ENCODE data around the gene EN1. TPM values are rescaled to one million over a fixed set of nuclear protein-coding genes. Genes with fewer than 3 reads are reported as not detected.

EN1 gene
- total RNA-seq, 3 donors from 2014 or later = not detected

- H3K4me1 Mint-ChIP-seq (ENCODE audit: low read depth) = peaks cover 20% of the 10 kb centered on the region
- H3K9me3 Mint-ChIP-seq = no peaks in the 10 kb centered on the region
- peaks cover 76% of the 10 kb centered on the region for H3K27me3 Mint-ChIP-seq (ENCODE audit: low read depth)
- no peak for ATAC-seq
- no peaks in the 10 kb centered on the region for H3K36me3 Mint-ChIP-seq (ENCODE audit: insufficient read depth)
- H3K4me3 Mint-ChIP-seq = no peak overlapping the region
- no peak for DNase-seq
Measured at GRCh38 chr2:118850901-118851415, 3.5 kb upstream of the EN1 start.

GRCh38 chr2:118850168-118850900 is 2.9 kb upstream of the EN1 start:
- ATAC-seq = no peak
- no peak overlapping the region for H3K4me3 Mint-ChIP-seq

GRCh38 chr2:118849226-118850167 is 2.0 kb upstream of the EN1 start:
- Mint-ChIP-seq H3K4me3 (no peak overlapping the region), H3K36me3 (ENCODE audit: insufficient read depth) (no peaks in the 10 kb centered on the region), H3K27me3 (ENCODE audit: low read depth) (peaks cover 80% of the 10 kb centered on the region), H3K4me1 (ENCODE audit: low read depth) (peaks cover 24% of the 10 kb centered on the region), H3K9me3 (no peaks in the 10 kb centered on the region)
- DNase-seq (no peak), ATAC-seq (no peak)

More at GRCh38 chr2:118850168-118850900, 2.9 kb upstream of the EN1 start:
- Mint-ChIP-seq H3K27me3 (ENCODE audit: low read depth) (peaks cover 78% of the 10 kb centered on the region), H3K9me3 (no peaks in the 10 kb centered on the region), H3K4me1 (ENCODE audit: low read depth) (peaks cover 21% of the 10 kb centered on the region), H3K36me3 (ENCODE audit: insufficient read depth) (no peaks in the 10 kb centered on the region)
- DNase-seq = no peak

- peaks cover 22% of the 10 kb centered on the region for H3K4me1 Mint-ChIP-seq (ENCODE audit: low read depth)
- H3K36me3 Mint-ChIP-seq (ENCODE audit: insufficient read depth) = no peaks in the 10 kb centered on the region
- no peaks in the 10 kb centered on the region for H3K9me3 Mint-ChIP-seq
- H3K27me3 Mint-ChIP-seq (ENCODE audit: low read depth) = peaks cover 79% of the 10 kb centered on the region
- ATAC-seq (no peak), DNase-seq (no peak)
- H3K4me3 Mint-ChIP-seq = peak overlapping the region; percentile 16
Measured at GRCh38 chr2:118848381-118849225, 1.2 kb upstream of the EN1 start.

- no peaks in the 10 kb centered on the region for H3K36me3 Mint-ChIP-seq (ENCODE audit: insufficient read depth)
- peak in 1 of 2 donors; percentile 38 for ATAC-seq
- H3K4me3 Mint-ChIP-seq = no peak overlapping the region
- peaks cover 27% of the 10 kb centered on the region for H3K4me1 Mint-ChIP-seq (ENCODE audit: low read depth)
- peaks cover 79% of the 10 kb centered on the region for H3K27me3 Mint-ChIP-seq (ENCODE audit: low read depth)
- H3K9me3 Mint-ChIP-seq = no peaks in the 10 kb centered on the region
- no peak for DNase-seq
Measured at GRCh38 chr2:118847762-118848172, 319 bp upstream of the EN1 start.

GRCh38 chr2:118846442-118846952 is 951 bp downstream of the EN1 start:
- no peak for DNase-seq
- H3K27me3 Mint-ChIP-seq (ENCODE audit: low read depth) = peaks cover 73% of the 10 kb centered on the region
- H3K4me1 Mint-ChIP-seq (ENCODE audit: low read depth) = peaks cover 31% of the 10 kb centered on the region
- no peak for ATAC-seq
- no peaks in the 10 kb centered on the region for H3K36me3 Mint-ChIP-seq (ENCODE audit: insufficient read depth)
- no peaks in the 10 kb centered on the region for H3K9me3 Mint-ChIP-seq
- peak overlapping the region; percentile 19 for H3K4me3 Mint-ChIP-seq

GRCh38 chr2:118845522-118846441 is 1.7 kb downstream of the EN1 start:
- H3K36me3 Mint-ChIP-seq (ENCODE audit: insufficient read depth) = no peaks in the 10 kb centered on the region
- ATAC-seq = no peak
- peaks cover 33% of the 10 kb centered on the region for H3K4me1 Mint-ChIP-seq (ENCODE audit: low read depth)
- peak overlapping the region; percentile 63 for H3K4me3 Mint-ChIP-seq
- peaks cover 73% of the 10 kb centered on the region for H3K27me3 Mint-ChIP-seq (ENCODE audit: low read depth)
- no peak for DNase-seq
- H3K9me3 Mint-ChIP-seq = no peaks in the 10 kb centered on the region

GRCh38 chr2:118845005-118845521 is 2.4 kb downstream of the EN1 start:
- DNase-seq (no peak), ATAC-seq (no peak)
- H3K4me3 Mint-ChIP-seq = no peak overlapping the region
- peaks cover 33% of the 10 kb centered on the region for H3K4me1 Mint-ChIP-seq (ENCODE audit: low read depth)
- H3K9me3 Mint-ChIP-seq = no peaks in the 10 kb centered on the region
- H3K27me3 Mint-ChIP-seq (ENCODE audit: low read depth) = peaks cover 73% of the 10 kb centered on the region
- H3K36me3 Mint-ChIP-seq (ENCODE audit: insufficient read depth) = no peaks in the 10 kb centered on the region

- DNase-seq (no peak), ATAC-seq (no peak)
- H3K27me3 Mint-ChIP-seq (ENCODE audit: low read depth) = peaks cover 75% of the 10 kb centered on the region
- H3K4me1 Mint-ChIP-seq (ENCODE audit: low read depth) = peaks cover 33% of the 10 kb centered on the region
- no peak overlapping the region for H3K4me3 Mint-ChIP-seq
- no peaks in the 10 kb centered on the region for H3K36me3 Mint-ChIP-seq (ENCODE audit: insufficient read depth)
- H3K9me3 Mint-ChIP-seq = no peaks in the 10 kb centered on the region
Measured at GRCh38 chr2:118844261-118845004, 3.0 kb downstream of the EN1 start.

- Mint-ChIP-seq H3K9me3 (no peaks in the 10 kb centered on the region), H3K4me3 (peak overlapping the region; percentile 46), H3K4me1 (ENCODE audit: low read depth) (peaks cover 31% of the 10 kb centered on the region), H3K36me3 (ENCODE audit: insufficient read depth) (no peaks in the 10 kb centered on the region), H3K27me3 (ENCODE audit: low read depth) (peaks cover 76% of the 10 kb centered on the region)
- DNase-seq (no peak), ATAC-seq (no peak)
Measured at GRCh38 chr2:118843483-118844132, 3.8 kb downstream of the EN1 start.

GRCh38 chr2:118842661-118843482 is 4.6 kb downstream of the EN1 start:
- no peaks in the 10 kb centered on the region for H3K36me3 Mint-ChIP-seq (ENCODE audit: insufficient read depth)
- peak overlapping the region; percentile 63 for H3K4me3 Mint-ChIP-seq
- no peak for DNase-seq
- H3K9me3 Mint-ChIP-seq = no peaks in the 10 kb centered on the region
- H3K4me1 Mint-ChIP-seq (ENCODE audit: low read depth) = peaks cover 29% of the 10 kb centered on the region
- no peak for ATAC-seq
- peaks cover 77% of the 10 kb centered on the region for H3K27me3 Mint-ChIP-seq (ENCODE audit: low read depth)
